ENCODE data around the gene SLCO3A1.
"Not testable (repeated sequence)": the region's sequence is repeated elsewhere in the genome, so short reads cannot be mapped to it uniquely, and the experiment has no call there.

Gene SLCO3A1

GRCh38 chr15:91950631-91951329 is 97.3 kb downstream of the SLCO3A1 start:
- intact Hi-C loops (cut with DNase I) = loop anchor here (10.0 kb wide), 1 partner anchor 124 kb away; no protein-coding TSS in a partner anchor
- no peak for DNase-seq

GRCh38 chr15:91952216-91952615 is 98.7 kb downstream of the SLCO3A1 start:
- DNase-seq = no peak

GRCh38 chr15:91953432-91953831 is 99.9 kb downstream of the SLCO3A1 start:
- intact Hi-C loops (cut with DNase I) = loop anchor here (10.0 kb wide), 1 partner anchor 121 kb away; no protein-coding TSS in a partner anchor
- DNase-seq = peak in 1 of 10 donors; percentile 81

More at GRCh38 chr15:91952216-91952615, 98.7 kb downstream of the SLCO3A1 start:
- intact Hi-C loops (cut with DNase I) = loop anchor here (10.0 kb wide), 1 partner anchor 123 kb away; no protein-coding TSS in a partner anchor

GRCh38 chr15:91954292-91954691 is 100.8 kb downstream of the SLCO3A1 start:
- DNase-seq = peak in 1 of 10 donors; percentile 39
- intact Hi-C loops (cut with DNase I) = loop anchor here (10.0 kb wide), 1 partner anchor 121 kb away; no protein-coding TSS in a partner anchor

GRCh38 chr15:91956026-91956723 is 102.7 kb downstream of the SLCO3A1 start:
- intact Hi-C loops (cut with DNase I) = loop anchor here (10.0 kb wide), 1 partner anchor 119 kb away; no protein-coding TSS in a partner anchor
- DNase-seq = no peak

GRCh38 chr15:91961357-91961756 is 107.8 kb downstream of the SLCO3A1 start:
- intact Hi-C loops (cut with DNase I) = no loop called here

GRCh38 chr15:91963747-91964146 is 110.2 kb downstream of the SLCO3A1 start:
- DNase-seq; intact Hi-C loops (cut with DNase I): not testable (repeated sequence)

More at GRCh38 chr15:91961357-91961756, 107.8 kb downstream of the SLCO3A1 start:
- DNase-seq = no peak

GRCh38 chr15:91965501-91966193 is 112.1 kb downstream of the SLCO3A1 start:
- peak in 1 of 10 donors; percentile 90 for DNase-seq
- intact Hi-C loops (cut with DNase I) = no loop called here

GRCh38 chr15:91966194-91966552 is 112.7 kb downstream of the SLCO3A1 start:
- DNase-seq = peak in 1 of 10 donors; percentile 31
- intact Hi-C loops (cut with DNase I) = no loop called here

- no peak for DNase-seq
- intact Hi-C loops (cut with DNase I) = no loop called here
Measured at GRCh38 chr15:91967935-91968606, 114.6 kb downstream of the SLCO3A1 start.

- intact Hi-C loops (cut with DNase I) = no loop called here
Measured at GRCh38 chr15:91968610-91969009, 115.1 kb downstream of the SLCO3A1 start.

GRCh38 chr15:91970142-91970541 is 116.6 kb downstream of the SLCO3A1 start:
- intact Hi-C loops (cut with DNase I) = no loop called here
- DNase-seq = peak; percentile 52 to 96 (median 70)

More at GRCh38 chr15:91968610-91969009, 115.1 kb downstream of the SLCO3A1 start:
- no peak for DNase-seq

GRCh38 chr15:91973481-91973880 is 120.0 kb downstream of the SLCO3A1 start:
- no peak for DNase-seq
- intact Hi-C loops (cut with DNase I) = no loop called here

- intact Hi-C loops (cut with DNase I) = no loop called here
- no peak for DNase-seq
Measured at GRCh38 chr15:91974321-91974720, 120.8 kb downstream of the SLCO3A1 start.

- DNase-seq = no peak
- intact Hi-C loops (cut with DNase I) = no loop called here
Measured at GRCh38 chr15:91975241-91975978, 121.9 kb downstream of the SLCO3A1 start.

GRCh38 chr15:91976966-91977365 is 123.5 kb downstream of the SLCO3A1 start:
- intact Hi-C loops (cut with DNase I) = no loop called here
- no peak for DNase-seq

- DNase-seq = no peak
- intact Hi-C loops (cut with DNase I) = no loop called here
Measured at GRCh38 chr15:91980502-91981267, 127.2 kb downstream of the SLCO3A1 start.

GRCh38 chr15:91981821-91982800 is 128.6 kb downstream of the SLCO3A1 start:
- intact Hi-C loops (cut with DNase I) = no loop called here
- DNase-seq = no peak
